ENCODE results near the gene SLC15A3.

DNA sequence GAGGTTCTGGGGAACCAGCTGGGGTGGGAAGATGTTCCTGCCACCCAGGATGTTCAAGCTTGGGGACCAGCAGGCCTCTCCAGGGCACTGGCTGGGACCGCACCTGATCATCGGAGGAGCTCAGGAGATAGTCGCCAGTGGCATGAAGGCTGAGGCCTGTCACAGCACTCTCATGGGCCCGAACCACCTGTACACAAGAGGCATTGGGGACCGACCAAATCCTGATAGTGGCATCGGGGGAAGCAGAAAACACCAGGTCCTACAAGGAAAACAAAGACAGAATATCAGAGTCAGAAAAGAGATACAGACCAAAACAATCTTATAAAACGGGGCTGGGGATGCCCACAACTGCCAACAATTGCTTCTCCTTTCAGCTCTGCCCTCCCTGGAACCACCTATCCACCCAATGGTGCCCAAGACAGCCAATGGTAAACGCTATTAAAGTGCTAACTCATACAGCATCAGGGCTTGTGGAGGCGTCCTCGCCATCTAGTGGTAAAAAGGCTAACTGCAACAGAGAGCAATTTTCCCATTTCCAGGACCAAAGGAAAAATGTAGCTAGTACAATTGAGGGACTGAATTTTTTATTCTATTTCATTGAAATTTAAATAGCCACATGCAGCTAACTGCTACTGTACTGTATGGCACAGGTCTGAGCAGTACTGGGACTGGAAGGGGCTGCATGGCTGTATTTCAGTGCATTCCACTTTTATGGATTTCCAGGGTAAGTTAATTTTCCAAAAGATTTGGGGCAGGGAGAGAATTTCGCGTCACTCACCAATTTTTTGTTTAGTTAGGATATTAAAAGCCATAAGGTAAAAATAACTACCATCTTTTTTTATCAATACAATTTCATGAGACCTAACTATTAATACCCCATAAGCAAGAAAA lies 52.7 kb downstream of the SLC15A3 start:
- TF ChIP-seq, protein P1, sequence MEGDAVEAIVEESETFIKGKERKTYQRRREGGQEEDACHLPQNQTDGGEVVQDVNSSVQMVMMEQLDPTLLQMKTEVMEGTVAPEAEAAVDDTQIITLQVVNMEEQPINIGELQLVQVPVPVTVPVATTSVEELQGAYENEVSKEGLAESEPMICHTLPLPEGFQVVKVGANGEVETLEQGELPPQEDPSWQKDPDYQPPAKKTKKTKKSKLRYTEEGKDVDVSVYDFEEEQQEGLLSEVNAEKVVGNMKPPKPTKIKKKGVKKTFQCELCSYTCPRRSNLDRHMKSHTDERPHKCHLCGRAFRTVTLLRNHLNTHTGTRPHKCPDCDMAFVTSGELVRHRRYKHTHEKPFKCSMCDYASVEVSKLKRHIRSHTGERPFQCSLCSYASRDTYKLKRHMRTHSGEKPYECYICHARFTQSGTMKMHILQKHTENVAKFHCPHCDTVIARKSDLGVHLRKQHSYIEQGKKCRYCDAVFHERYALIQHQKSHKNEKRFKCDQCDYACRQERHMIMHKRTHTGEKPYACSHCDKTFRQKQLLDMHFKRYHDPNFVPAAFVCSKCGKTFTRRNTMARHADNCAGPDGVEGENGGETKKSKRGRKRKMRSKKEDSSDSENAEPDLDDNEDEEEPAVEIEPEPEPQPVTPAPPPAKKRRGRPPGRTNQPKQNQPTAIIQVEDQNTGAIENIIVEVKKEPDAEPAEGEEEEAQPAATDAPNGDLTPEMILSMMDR (IDR thresholded peaks at IDR 0.05) = peak; percentile 89 to 97 (median 94)
- no peak for TF ChIP-seq EP300 (IDR thresholded peaks at IDR 0.05; ENCODE audit: low read depth)
